Thymus (tissue), 11 donors: ENCODE data around the gene ITPR1. TPM values are rescaled to one million over a fixed set of nuclear protein-coding genes. Genes with fewer than 3 reads are reported as not detected.

Experiments used
- DNase-seq, 9 donors: peaks; one replicate each; pipeline ENCODE4 v3.0.0-alpha.2; 2013; ENCODE audit warnings: low spot score in 9 of 9, low read depth in 6 of 9, missing footprints in 1 of 9
- H3K27ac ChIP-seq, 2 donors: one replicate each; pipeline ENCODE4 v1.5.1; 2013; ENCODE audit warnings: control low read depth in 1 of 2, low read depth in 1 of 2, low read length in 1 of 2, mild to moderate bottlenecking in 1 of 2, moderate library complexity in 1 of 2
- H3K27me3 ChIP-seq, 2 donors: one replicate each; pipeline ENCODE4 v1.5.1; 2013; ENCODE audit warnings: low read length in 1 of 2; ENCODE audit not compliant: control insufficient read depth in 2 of 2, insufficient read depth in 1 of 2
- H3K36me3 ChIP-seq, 2 donors: one replicate each; pipeline ENCODE4 v1.5.1; 2013; ENCODE audit warnings: low read length in 1 of 2, mild to moderate bottlenecking in 1 of 2, moderate library complexity in 1 of 2; ENCODE audit not compliant: control insufficient read depth in 2 of 2, insufficient read depth in 2 of 2
- H3K4me1 ChIP-seq, 2 donors: one replicate each; pipeline ENCODE4 v1.5.1; 2013; ENCODE audit warnings: low read length in 2 of 2; ENCODE audit not compliant: control insufficient read depth in 2 of 2, insufficient read depth in 2 of 2
- H3K4me3 ChIP-seq, 2 donors: one replicate each; pipeline ENCODE4 v1.5.1; 2013; ENCODE audit warnings: low read length in 2 of 2, control low read depth in 1 of 2, mild to moderate bottlenecking in 1 of 2
- H3K9me3 ChIP-seq, 2 donors: one replicate each; pipeline ENCODE4 v1.5.1; 2013; ENCODE audit warnings: low read length in 1 of 2, mild to moderate bottlenecking in 1 of 2; ENCODE audit not compliant: control insufficient read depth in 2 of 2, insufficient read depth in 1 of 2
- whole genome bisulfite sequencing: extraction: QIAGEN DNeasy Blood & Tissue Kit; methylation state at CpG from one replicate; pipeline ENCODE4 v1.1.7; 2013; 5-methylcytosine and 5-hydroxymethylcytosine counted together
- polyA plus RNA-seq: library from polyadenylated mRNA; stranded (reverse); fragments of 200-250 nt; gene quantifications from one replicate; pipeline ENCODE4 v1.2.3, GENCODE V29; 2013
- total RNA-seq: library from RNA; stranded (reverse); fragments of 120-200 nt; gene quantifications from one replicate; pipeline ENCODE4 v1.2.4, GENCODE V29; 2013
- donor health status: healthy.

The ITPR1 gene
- total and polyA plus RNA-seq, 2 donors = 23.9 to 36.6 TPM

DNA sequence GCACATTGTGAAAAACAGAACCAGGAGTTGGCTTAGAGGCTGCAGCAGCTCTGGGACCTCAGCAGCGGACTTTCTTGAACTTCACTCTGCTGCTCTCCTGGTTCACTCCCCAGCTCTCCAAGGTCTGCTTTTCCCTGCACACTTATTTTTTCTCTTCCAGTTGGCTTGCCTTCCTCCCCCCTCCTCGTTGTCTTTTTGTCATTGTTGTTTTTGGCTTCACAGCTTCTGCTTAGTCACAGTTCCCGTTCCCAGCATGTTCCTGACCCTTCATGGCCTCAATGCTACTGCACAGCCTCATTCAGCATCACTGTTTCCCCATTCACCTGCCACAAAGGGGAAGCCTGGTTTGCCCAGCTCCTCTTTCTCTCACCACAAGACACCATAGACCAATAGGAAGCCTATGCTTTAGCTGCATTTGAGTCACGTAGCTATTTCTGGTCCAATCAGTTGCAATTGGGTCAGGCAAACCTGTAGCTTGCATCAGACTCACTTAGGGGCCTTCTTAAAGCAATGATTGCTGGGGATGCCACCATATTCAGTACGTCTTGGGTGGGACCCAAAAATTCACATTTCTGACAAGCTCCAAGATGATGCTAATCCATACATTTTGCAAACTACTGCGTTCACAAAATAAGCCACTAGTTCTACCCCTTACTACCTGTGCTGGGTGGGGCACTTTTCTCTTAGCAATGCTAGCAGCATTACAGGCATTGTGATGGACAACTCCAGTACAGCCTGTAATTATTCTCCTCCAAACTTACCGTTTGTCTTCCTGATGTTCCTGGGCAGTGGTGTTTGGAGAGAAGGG, 18.3 kb upstream of the ITPR1 start:
- DNase-seq = peak in 1 of 9 donors; percentile 44
- Histone ChIP-seq H3K36me3 (no peaks in the 10 kb centered on the region), H3K4me1 (no peaks in the 10 kb centered on the region), H3K27me3 (peaks cover 0 to 3% of the 10 kb centered on the region in 2 donors), H3K9me3 (no peaks in the 10 kb centered on the region), H3K27ac (no peak overlapping the region), H3K4me3 (no peak overlapping the region)
- 51% methylated on average over 7 of the region's 7 CpGs for WGBS

DNA sequence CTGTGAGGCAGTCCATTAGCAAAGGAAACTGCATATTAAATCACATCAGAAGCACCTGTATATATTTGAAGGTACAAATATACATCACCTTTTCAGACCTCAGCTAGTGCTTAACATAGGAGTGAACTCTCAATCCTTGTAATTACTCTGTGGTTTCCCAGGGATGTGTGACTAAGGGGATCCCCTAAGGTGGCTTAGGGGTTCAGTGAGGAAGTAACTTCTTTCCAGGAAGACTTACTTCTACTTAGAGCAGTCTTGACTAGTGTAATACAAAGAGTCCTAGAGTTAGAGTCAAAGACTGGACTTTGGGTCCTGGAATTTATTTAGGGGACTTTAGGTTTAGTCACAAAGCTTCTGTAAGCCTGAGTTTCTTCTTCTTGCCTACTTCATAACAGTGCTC, 17.3 kb upstream of the ITPR1 start:
- Histone ChIP-seq H3K36me3 (no peaks in the 10 kb centered on the region), H3K27me3 (peaks cover 0 to 3% of the 10 kb centered on the region in 2 donors), H3K4me3 (no peak overlapping the region), H3K9me3 (no peaks in the 10 kb centered on the region), H3K4me1 (no peaks in the 10 kb centered on the region), H3K27ac (no peak overlapping the region)
- no peak for DNase-seq

DNA sequence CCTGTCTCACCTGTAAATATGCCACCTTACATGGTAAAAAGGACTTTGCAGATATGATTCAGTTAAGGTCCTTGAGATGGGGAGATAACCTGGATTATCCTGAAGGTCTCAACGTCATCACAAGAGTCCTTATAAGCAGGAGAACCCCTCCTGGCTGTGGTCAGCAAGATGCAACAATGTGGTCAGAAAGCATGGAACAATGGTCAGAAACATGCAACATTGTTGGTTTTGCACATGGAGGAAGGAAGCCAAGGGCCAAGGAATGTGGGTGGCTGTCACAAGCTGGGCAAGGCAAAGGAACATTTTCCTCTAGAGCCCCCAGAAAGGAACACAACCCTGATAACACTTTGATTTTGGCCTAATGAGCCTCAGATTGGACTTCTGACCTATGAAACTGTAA, 16.7 kb upstream of the ITPR1 start:
- Histone ChIP-seq H3K9me3 (no peaks in the 10 kb centered on the region), H3K27ac (no peak overlapping the region), H3K27me3 (peaks cover 0 to 3% of the 10 kb centered on the region in 2 donors), H3K4me1 (no peaks in the 10 kb centered on the region), H3K4me3 (no peak overlapping the region), H3K36me3 (no peaks in the 10 kb centered on the region)
- no peak for DNase-seq
- 89% methylated on average over 1 of the region's 1 CpG for WGBS

DNA sequence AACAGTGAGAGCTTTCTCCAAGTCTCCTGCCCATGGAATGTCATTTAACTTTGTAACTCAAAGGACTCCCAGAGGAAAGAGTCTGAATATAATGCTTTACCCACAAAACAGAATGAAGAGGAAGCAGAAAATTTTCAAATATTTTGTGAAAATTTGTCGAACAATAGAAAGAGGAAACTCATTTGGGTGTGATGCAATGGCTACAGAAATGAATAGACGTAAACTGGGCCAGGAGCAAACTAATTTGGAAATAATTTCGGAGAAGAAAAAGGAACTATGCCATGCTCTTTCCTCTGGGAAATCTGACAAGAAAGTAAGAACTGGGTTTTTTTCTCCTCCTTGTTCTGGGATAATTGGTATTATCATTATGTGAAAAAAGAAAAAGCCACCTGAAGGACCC, 14.9 kb upstream of the ITPR1 start:
- H3K36me3 ChIP-seq = no peaks in the 10 kb centered on the region
- no peaks in the 10 kb centered on the region for H3K9me3 ChIP-seq
- H3K4me3 ChIP-seq = no peak overlapping the region
- WGBS = 74% methylated on average over 3 of the region's 3 CpGs
- H3K27me3 ChIP-seq = no peaks in the 10 kb centered on the region
- H3K4me1 ChIP-seq = no peaks in the 10 kb centered on the region
- no peak for DNase-seq
- no peak overlapping the region for H3K27ac ChIP-seq

DNA sequence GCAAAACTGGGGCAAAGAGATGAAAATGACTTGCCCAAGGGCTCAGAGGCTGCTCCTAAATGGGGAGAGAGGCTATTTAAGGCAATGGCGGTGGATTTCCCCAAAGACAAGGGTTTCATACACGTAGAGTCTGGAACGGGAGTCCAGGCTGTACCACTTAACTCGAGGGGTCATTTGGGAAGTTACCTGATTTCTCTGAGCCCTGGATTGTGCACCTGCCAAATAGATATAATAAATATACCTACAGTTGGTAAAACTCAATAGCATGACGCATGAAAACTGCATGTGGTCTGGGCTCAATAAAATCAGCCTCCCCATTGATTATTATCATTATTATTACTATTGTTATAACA, 1.3 kb upstream of the ITPR1 start:
- H3K9me3 ChIP-seq = no peaks in the 10 kb centered on the region
- no peak overlapping the region for H3K27ac ChIP-seq
- H3K4me3 ChIP-seq = peak overlapping the region; percentile 74 to 90
- no peak for DNase-seq
- peaks cover 0 to 18% of the 10 kb centered on the region in 2 donors for H3K27me3 ChIP-seq
- WGBS = 50% methylated on average over 5 of the region's 5 CpGs
- H3K36me3 ChIP-seq = no peaks in the 10 kb centered on the region
- peaks cover 18 to 30% of the 10 kb centered on the region in 2 donors for H3K4me1 ChIP-seq

DNA sequence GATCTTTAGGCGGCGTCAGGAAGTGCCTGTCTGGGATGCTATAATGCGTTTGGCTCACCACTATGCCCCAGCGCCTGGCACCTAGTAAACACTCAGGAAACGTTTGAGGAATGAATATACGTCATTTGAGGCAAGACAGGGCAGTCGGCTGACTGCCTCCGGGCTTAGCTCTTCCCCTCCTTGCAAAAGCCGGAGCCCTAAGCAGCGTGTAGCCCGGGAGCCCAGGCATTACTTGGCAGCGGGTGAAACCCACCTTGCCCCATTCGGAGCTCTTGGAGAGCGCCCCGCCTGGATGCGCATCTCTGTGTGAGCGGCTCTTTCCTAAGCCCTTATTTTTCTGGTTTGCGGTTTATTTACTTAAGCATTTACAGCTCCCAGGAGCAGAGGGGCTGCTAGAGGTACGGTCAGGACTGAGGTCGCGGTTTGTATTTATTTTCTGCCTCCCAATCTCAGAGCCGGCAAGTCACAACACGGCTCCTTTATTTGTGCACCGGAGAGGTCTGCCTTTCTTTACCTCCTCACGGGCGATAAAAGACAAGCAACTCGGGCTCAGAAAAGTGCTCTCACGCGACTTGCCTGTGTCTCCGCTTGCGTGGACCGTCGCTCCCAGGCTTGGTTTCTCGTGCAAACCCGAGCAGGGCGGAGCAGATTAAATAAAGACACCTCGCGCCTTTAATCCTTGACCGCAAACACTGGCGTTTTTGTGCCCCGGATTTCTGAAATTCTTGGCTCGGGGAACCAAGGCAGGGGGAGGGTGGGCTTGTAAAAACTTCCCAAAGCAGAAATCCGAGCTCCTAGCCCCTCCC, 737 bp upstream of the ITPR1 start:
- under 1% methylated on average over 43 of the region's 43 CpGs for WGBS
- Histone ChIP-seq H3K4me3 (peak overlapping the region; percentile 74 to 90), H3K36me3 (no peaks in the 10 kb centered on the region), H3K27me3 (peaks cover 0 to 18% of the 10 kb centered on the region in 2 donors), H3K4me1 (peaks cover 22 to 30% of the 10 kb centered on the region in 2 donors), H3K9me3 (no peaks in the 10 kb centered on the region), H3K27ac (peak overlapping the region; percentile 63 to 74)
- peak in 2 of 9 donors; percentile 54 to 74 for DNase-seq

DNA sequence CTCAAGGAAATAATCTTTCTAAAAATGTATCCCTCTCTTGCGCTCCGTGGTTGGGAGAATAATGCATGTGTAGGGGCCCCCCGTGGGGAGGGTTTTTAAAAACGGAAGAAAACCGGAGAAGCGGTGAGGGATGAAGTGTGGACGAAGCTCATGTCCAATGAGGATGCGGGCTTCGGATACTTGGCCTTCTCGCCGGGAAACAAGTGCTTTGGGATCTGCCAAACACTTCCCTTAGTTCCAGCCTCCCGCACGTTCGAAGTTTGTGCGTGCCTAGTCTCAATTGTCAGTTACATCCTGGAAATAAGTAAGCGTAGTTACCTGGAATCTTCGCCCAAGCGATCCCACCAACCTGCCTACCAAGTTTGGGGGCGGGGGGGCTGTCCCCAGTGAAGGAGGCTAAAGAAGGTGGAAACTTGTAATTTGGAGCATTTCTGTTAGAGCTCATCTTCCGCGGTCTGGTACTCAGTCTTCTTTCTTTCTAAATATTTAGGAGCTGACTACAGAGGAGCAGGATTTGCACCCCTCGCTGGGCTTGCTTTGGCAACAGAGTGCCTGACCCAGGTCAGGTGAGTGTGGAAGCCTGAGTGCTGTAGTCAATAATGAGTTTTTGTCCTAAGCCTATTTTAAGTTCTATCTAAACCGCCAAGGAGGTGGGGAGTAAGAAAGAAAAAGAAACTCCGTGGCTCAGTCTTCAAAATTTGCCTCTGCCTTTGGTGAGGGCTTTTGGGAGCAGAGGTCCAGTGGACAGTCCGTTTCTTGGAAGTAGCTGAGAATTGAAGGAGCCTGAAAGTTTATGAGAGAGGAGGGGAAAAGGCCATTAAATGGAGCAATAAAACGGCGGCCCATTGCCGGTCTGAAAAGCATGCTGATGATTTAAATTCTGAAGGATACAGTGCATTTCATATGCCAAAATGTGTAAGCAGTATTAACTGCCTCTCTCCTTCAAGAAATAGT, 1.1 kb downstream of the ITPR1 start:
- Histone ChIP-seq H3K4me1 (peaks cover 22 to 30% of the 10 kb centered on the region in 2 donors), H3K9me3 (no peaks in the 10 kb centered on the region), H3K27ac (peak overlapping the region; percentile 47 to 87), H3K4me3 (peak overlapping the region; percentile 74 to 90), H3K36me3 (peaks cover 5 to 12% of the 10 kb centered on the region in 2 donors), H3K27me3 (peaks cover 0 to 18% of the 10 kb centered on the region in 2 donors)
- DNase-seq = peak in 1 of 9 donors; percentile 39
- WGBS = 1% methylated on average over 28 of the region's 28 CpGs

DNA sequence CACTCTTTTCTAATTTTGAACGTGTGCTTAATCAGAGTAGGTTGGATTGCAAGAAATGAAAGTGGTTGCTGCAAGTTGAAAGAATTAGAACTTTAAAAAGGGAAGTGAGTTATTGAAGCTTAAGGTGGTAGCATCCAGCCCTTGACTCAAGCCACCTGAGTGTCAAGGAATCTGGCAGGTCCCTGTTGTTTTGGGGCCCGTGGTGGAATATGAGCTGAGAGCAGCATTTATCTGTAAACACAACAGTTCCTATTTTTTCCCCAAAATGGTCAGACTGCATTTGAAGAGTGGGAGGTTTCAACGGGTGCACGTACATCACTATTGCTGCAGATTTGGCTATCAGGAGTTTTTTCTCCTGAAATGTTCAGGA, 1.7 kb downstream of the ITPR1 start:
- Histone ChIP-seq H3K27me3 (peaks cover 0 to 18% of the 10 kb centered on the region in 2 donors), H3K27ac (peak overlapping the region; percentile 3 to 87), H3K4me1 (peaks cover 22 to 30% of the 10 kb centered on the region in 2 donors), H3K4me3 (peak overlapping the region; percentile 74 to 90), H3K9me3 (no peaks in the 10 kb centered on the region), H3K36me3 (peaks cover 5 to 12% of the 10 kb centered on the region in 2 donors)
- DNase-seq = peak in 1 of 9 donors; percentile 38
- 17% methylated on average over 4 of the region's 4 CpGs for WGBS
